Lung (tissue), 12 donors: ENCODE results near the gene SLC26A1. TPM values are rescaled to one million over a fixed set of nuclear protein-coding genes. Genes with fewer than 3 reads are reported as not detected.

ENCODE experiments used
- ATAC-seq: fragments of 200-7000 bp; cut with Tn5 transposase; one replicate; pipeline ENCODE4 v1.9.1; 2020; ENCODE audit warnings: moderate number of reproducible peaks; ENCODE audit not compliant: insufficient read depth, low FRiP score
- DNase-seq, 3 donors: peaks; one replicate each; pipeline ENCODE4 v3.0.0-alpha.2; 2013 to 2017
- H3K27ac ChIP-seq, 2 donors: one replicate each; pipeline ENCODE4 v1.5.1; 2013; ENCODE audit warnings: mild to moderate bottlenecking in 2 of 2, moderate library complexity in 2 of 2, control low read depth in 1 of 2, inconsistent platforms in 1 of 2, low read depth in 1 of 2, low read length in 1 of 2
- H3K27me3 ChIP-seq, 3 donors: one replicate each; pipeline ENCODE4 v1.5.1; 2013; ENCODE audit warnings: low read length in 2 of 3; ENCODE audit not compliant: control insufficient read depth in 3 of 3, insufficient read depth in 3 of 3
- H3K36me3 ChIP-seq, 4 donors: one replicate each; pipeline ENCODE4 v1.5.1; 2013; ENCODE audit warnings: low read length in 4 of 4, mild to moderate bottlenecking in 1 of 4, moderate library complexity in 1 of 4; ENCODE audit not compliant: control insufficient read depth in 4 of 4, insufficient read depth in 4 of 4
- H3K4me1 ChIP-seq, 5 donors: one replicate each; pipeline ENCODE4 v1.5.1; 2013; ENCODE audit warnings: low read length in 5 of 5, mild to moderate bottlenecking in 2 of 5, moderate library complexity in 1 of 5; ENCODE audit not compliant: control insufficient read depth in 5 of 5, insufficient read depth in 5 of 5
- H3K4me3 ChIP-seq: one replicate; pipeline ENCODE4 v1.5.1; 2013; ENCODE audit warnings: mild to moderate bottlenecking, control low read depth, moderate library complexity
- H3K9ac ChIP-seq, 2 donors: one replicate each; pipeline ENCODE4 v1.5.1; 2013; ENCODE audit warnings: low read length in 2 of 2, control low read depth in 1 of 2; ENCODE audit not compliant: insufficient read depth in 1 of 2
- H3K9me3 ChIP-seq, 4 donors: one replicate each; pipeline ENCODE4 v1.5.1; 2013; ENCODE audit warnings: low read length in 3 of 4, mild to moderate bottlenecking in 1 of 4, moderate library complexity in 1 of 4; ENCODE audit not compliant: control insufficient read depth in 4 of 4, insufficient read depth in 3 of 4
- CTCF ChIP-seq: IDR thresholded peaks from 2 replicates; pipeline ENCODE4 v1.5.1; 2012; ENCODE audit warnings: mild to moderate bottlenecking; ENCODE audit errors: control extremely low read depth, extremely low read depth
- WGBS, 2 donors: extraction: QIAGEN DNeasy Blood & Tissue Kit; methylation state at CpG; one replicate each; pipeline ENCODE4 v1.1.7; 2013; 5-methylcytosine and 5-hydroxymethylcytosine counted together
- polyA plus RNA-seq, 2 donors: library from polyadenylated mRNA; stranded (reverse); fragments of 200-250 nt; gene quantifications; one replicate each; pipeline ENCODE4 v1.2.1, GENCODE V29; 2013
- total RNA-seq, 2 donors: library from RNA; depleted of rRNA in 1 of 2; stranded (reverse); fragments of >200 nt in 1 of 2; gene quantifications; one replicate each; pipeline ENCODE4 v1.2.1, GENCODE V29; 2014 to 2021
- donor health status: control.
- donor health status: control.
- donor health status: Bipolar disorder and iron deficiency.
- donor health status: healthy.
- donor health status: DM: yes; HTN: yes; CAD: no.

Gene SLC26A1
- total and polyA plus RNA-seq, 4 donors, result 0.20 to 0.83 (median 0.50) TPM

GRCh38 chr4:1002631-1003251 lies 9.5 kb upstream of the SLC26A1 start:
- Histone ChIP-seq H3K27me3 (peaks cover 14 to 67% (median 36%) of the 10 kb centered on the region in 3 donors), H3K4me3 (no peak overlapping the region), H3K27ac (no peak overlapping the region), H3K36me3 (no peaks in the 10 kb centered on the region), H3K9me3 (peaks cover 0 to 13% (median 0%) of the 10 kb centered on the region in 4 donors), H3K4me1 (peaks cover 0 to 19% (median 0%) of the 10 kb centered on the region in 5 donors), H3K9ac (no peak overlapping the region)
- no peak for DNase-seq
- no peak for TF ChIP-seq CTCF
- whole genome bisulfite sequencing, 2 donors, result 3 to 9% methylated on average over 16 to 75 of the region's 75 CpGs
- no peak for ATAC-seq

GRCh38 chr4:1002131-1002630 lies 9.0 kb upstream of the SLC26A1 start:
- H3K4me3 ChIP-seq, result peak overlapping the region; percentile 7
- peaks cover 0 to 20% (median 3%) of the 10 kb centered on the region in 5 donors for H3K4me1 ChIP-seq
- ATAC-seq (no peak), DNase-seq (peak in 2 of 3 donors; percentile 59 to 72)
- H3K9ac ChIP-seq, result no peak overlapping the region
- no peaks in the 10 kb centered on the region for H3K36me3 ChIP-seq
- WGBS, 2 donors, result 1 to 3% methylated on average over 40 to 54 of the region's 54 CpGs
- no peak for TF ChIP-seq CTCF
- no peak overlapping the region for H3K27ac ChIP-seq
- peaks cover 0 to 13% (median 0%) of the 10 kb centered on the region in 4 donors for H3K9me3 ChIP-seq
- H3K27me3 ChIP-seq, result peaks cover 14 to 64% (median 32%) of the 10 kb centered on the region in 3 donors

- 18 to 25% methylated on average over 48 of the region's 48 CpGs for WGBS, 2 donors
- DNase-seq (no peak), ATAC-seq (no peak)
- H3K9ac ChIP-seq, result no peak overlapping the region
- H3K4me3 ChIP-seq, result peak overlapping the region; percentile 7
- peaks cover 0 to 13% (median 0%) of the 10 kb centered on the region in 4 donors for H3K9me3 ChIP-seq
- peaks cover 14 to 62% (median 28%) of the 10 kb centered on the region in 3 donors for H3K27me3 ChIP-seq
- no peak for TF ChIP-seq CTCF
- H3K36me3 ChIP-seq, result no peaks in the 10 kb centered on the region
- peaks cover 0 to 20% (median 3%) of the 10 kb centered on the region in 5 donors for H3K4me1 ChIP-seq
- H3K27ac ChIP-seq, result no peak overlapping the region
Observed at GRCh38 chr4:1001561-1002130, 8.4 kb upstream of the SLC26A1 start.
